SK-N-SH treated with all-trans-retinoic acid at 6 μM for 48 hours (cell line): Measurements from ENCODE around the gene FGD5.

Experiments
- ATAC-seq: fragments of 200-7000 bp; cut with Tn5 transposase; 3 replicates; pipeline ENCODE4 v1.9.1; 2020; ENCODE audit warnings: mild to moderate bottlenecking, moderate library complexity
- ARNTL ChIP-seq: fragments of 450-650 bp; formaldehyde crosslinking; IDR thresholded peaks from 2 replicates; pipeline ENCODE4 v1.5.0; 2020; ENCODE audit warnings: low read depth, mild to moderate bottlenecking, moderate library complexity, borderline replicate concordance
- CREB5 ChIP-seq: fragments of 250-450 bp; sonication (Bioruptor Pico); IDR thresholded peaks from 2 replicates; pipeline ENCODE4 v1.5.1; 2020; ENCODE audit warnings: low read depth, mild to moderate bottlenecking, moderate library complexity
- CSDC2 ChIP-seq: fragments of 250-450 bp; sonication (Bioruptor Pico); IDR thresholded peaks from 2 replicates; pipeline ENCODE4 v1.5.0; 2020; ENCODE audit warnings: mild to moderate bottlenecking, moderate library complexity
- CSRNP3 ChIP-seq: fragments of 250-450 bp; sonication (Bioruptor Pico); IDR thresholded peaks from 2 replicates; pipeline ENCODE4 v1.5.1; 2021; ENCODE audit warnings: mild to moderate bottlenecking, moderate library complexity
- ESRRG ChIP-seq: fragments of 250-450 bp; sonication (Bioruptor Pico); IDR thresholded peaks from 2 replicates; pipeline ENCODE4 v1.6.1; 2021; ENCODE audit warnings: mild to moderate bottlenecking
- GLIS3 ChIP-seq: fragments of 250-450 bp; sonication (Bioruptor Pico); IDR thresholded peaks from 2 replicates; pipeline ENCODE4 v1.5.0; 2020; ENCODE audit warnings: mild to moderate bottlenecking, moderate library complexity
- ISL1 ChIP-seq: fragments of 250-450 bp; sonication (Bioruptor Pico); IDR thresholded peaks from 2 replicates; pipeline ENCODE4 v2.1.2; 2022; ENCODE audit warnings: mild to moderate bottlenecking, moderate library complexity
- OSR1 ChIP-seq: fragments of 250-450 bp; sonication (Bioruptor Pico); IDR thresholded peaks from 2 replicates; pipeline ENCODE4 v1.8.0; 2022; ENCODE audit warnings: moderate library complexity, mild to moderate bottlenecking, inconsistent platforms
- PATZ1 ChIP-seq: fragments of 250-450 bp; sonication (Bioruptor Pico); IDR thresholded peaks from 2 replicates; pipeline ENCODE4 v1.8.0; 2020; ENCODE audit warnings: mild to moderate bottlenecking, moderate library complexity, borderline replicate concordance
- POU6F1 ChIP-seq: fragments of 250-450 bp; sonication (Bioruptor Pico); IDR thresholded peaks from 2 replicates; pipeline ENCODE4 v1.8.0; 2021; ENCODE audit warnings: low read depth, mild to moderate bottlenecking, moderate library complexity, borderline replicate concordance
- PPARA ChIP-seq: fragments of 250-450 bp; sonication (Bioruptor Pico); IDR thresholded peaks from 2 replicates; pipeline ENCODE4 v1.5.0; 2020; ENCODE audit warnings: mild to moderate bottlenecking, borderline replicate concordance
- RARB ChIP-seq: fragments of 250-450 bp; sonication (Bioruptor Pico); IDR thresholded peaks from 2 replicates; pipeline ENCODE4 v1.8.0; 2021; ENCODE audit warnings: mild to moderate bottlenecking, moderate library complexity
- SNAI2 ChIP-seq: fragments of 250-450 bp; sonication (Bioruptor Pico); IDR thresholded peaks from 2 replicates; pipeline ENCODE4 v1.5.0; 2020; ENCODE audit warnings: mild to moderate bottlenecking, moderate library complexity
- TCF4 ChIP-seq: fragments of 250-450 bp; sonication (Bioruptor Pico); IDR thresholded peaks from 2 replicates; pipeline ENCODE4 v1.8.0; 2021; ENCODE audit warnings: mild to moderate bottlenecking, moderate library complexity, borderline replicate concordance
- TOX ChIP-seq: fragments of 250-450 bp; sonication (Bioruptor Pico); IDR thresholded peaks from 2 replicates; pipeline ENCODE4 v1.8.0; 2021; ENCODE audit warnings: mild to moderate bottlenecking, moderate library complexity, borderline replicate concordance
- TSHZ2 ChIP-seq: fragments of 250-450 bp; sonication (Bioruptor Pico); IDR thresholded peaks from 2 replicates; pipeline ENCODE4 v1.5.0; 2020; ENCODE audit warnings: mild to moderate bottlenecking, moderate library complexity
- ZFP3 ChIP-seq: fragments of 250-450 bp; sonication (Bioruptor Pico); IDR thresholded peaks from 2 replicates; pipeline ENCODE4 v1.5.0; 2020; ENCODE audit warnings: mild to moderate bottlenecking, moderate library complexity
- ZNF565 ChIP-seq: fragments of 450-650 bp; formaldehyde crosslinking; conservative IDR thresholded peaks from 2 replicates; pipeline ENCODE4 v1.5.0; 2020; ENCODE audit warnings: low read depth, mild to moderate bottlenecking, moderate library complexity
- ZNF70 ChIP-seq: fragments of 450-650 bp; formaldehyde crosslinking; IDR thresholded peaks from 2 replicates; pipeline ENCODE4 v1.5.0; 2020; ENCODE audit warnings: mild to moderate bottlenecking, moderate library complexity
- ZNF8 ChIP-seq: fragments of 450-650 bp; formaldehyde crosslinking; IDR thresholded peaks from 2 replicates; pipeline ENCODE4 v1.5.0; 2020; ENCODE audit warnings: mild to moderate bottlenecking, moderate library complexity

Gene FGD5

GRCh38 chr3:14862303-14862660 lies 43.5 kb downstream of the FGD5 start (continued):
- no peak for TF ChIP-seq ARNTL (CRISPR knock-in tag)
- TF ChIP-seq RARB, result no peak
- no peak for TF ChIP-seq ZNF70 (CRISPR knock-in tag)
- TF ChIP-seq ZNF565 (CRISPR knock-in tag), result no peak
- TF ChIP-seq ZNF8 (CRISPR knock-in tag), result no peak
- no peak for TF ChIP-seq PPARA (CRISPR knock-in tag)
- TF ChIP-seq ISL1 (CRISPR knock-in tag), result no peak

- TF ChIP-seq TCF4 (no peak), SNAI2 (CRISPR knock-in tag) (no peak), CREB5 (no peak), ZNF70 (CRISPR knock-in tag) (no peak), TOX (CRISPR knock-in tag) (no peak), ISL1 (CRISPR knock-in tag) (no peak), ESRRG (no peak), GLIS3 (CRISPR knock-in tag) (no peak), ARNTL (CRISPR knock-in tag) (no peak), ZNF8 (CRISPR knock-in tag) (no peak), PPARA (CRISPR knock-in tag) (no peak), PATZ1 (CRISPR knock-in tag) (no peak), POU6F1 (no peak), OSR1 (CRISPR knock-in tag) (no peak), TSHZ2 (CRISPR knock-in tag) (no peak), CSDC2 (CRISPR knock-in tag) (no peak), ZFP3 (CRISPR knock-in tag) (no peak), CSRNP3 (CRISPR knock-in tag) (no peak)
- TF ChIP-seq, all 23 proteins: peak for 0
- ATAC-seq, result no peak
Observed at GRCh38 chr3:14862661-14863230, 44.0 kb downstream of the FGD5 start.

- 0 out of 3 replicates have a peak, but pooled peaks have one; percentile 38 for ATAC-seq
- TF ChIP-seq ARNTL (CRISPR knock-in tag), result no peak
Observed at GRCh38 chr3:14863333-14864100, 44.8 kb downstream of the FGD5 start.
